Left renal pelvis (tissue), 4 donors: ENCODE data around the gene TBRG1. TPM values are rescaled to one million over a fixed set of nuclear protein-coding genes. Genes with fewer than 3 reads are reported as not detected.
"Not testable (repeated sequence)": the region's sequence is repeated elsewhere in the genome, so short reads cannot be mapped to it uniquely, and the experiment has no call there.

Experiments used
- DNase-seq, 4 donors: peaks; one replicate each; pipeline ENCODE4 v3.0.0-alpha.2; 2013; ENCODE audit warnings: low read depth in 4 of 4, low spot score in 3 of 4
- polyA plus RNA-seq, 4 donors: library from polyadenylated mRNA; unstranded; fragments of 120-200 nt; gene quantifications; one replicate each; pipeline ENCODE4 v1.2.1, GENCODE V29; 2013; ENCODE audit not compliant: insufficient read length in 4 of 4

The TBRG1 gene
- polyA plus RNA-seq: 10 to 100 TPM; 24.9 to 41.4 (median 28.7) TPM

GRCh38 chr11:124622531-124623451 lies at the start of gene TBRG1:
TBRG1 (plus strand) TSS chr11:124622864; CDS start chr11:124623084, 220 bp downstream.
- DNase-seq: peak; percentile 87 to 93 (median 89)

GRCh38 chr11:124577716-124578427 lies 44.8 kb upstream of the TBRG1 start:
- no peak for DNase-seq

GRCh38 chr11:124578761-124579160 lies 43.9 kb upstream of the TBRG1 start:
- DNase-seq: no peak

GRCh38 chr11:124581817-124582216 lies 40.8 kb upstream of the TBRG1 start:
- no peak for DNase-seq

- no peak for DNase-seq
Observed at GRCh38 chr11:124582565-124582964, 40.1 kb upstream of the TBRG1 start.

GRCh38 chr11:124583781-124584180 lies 38.9 kb upstream of the TBRG1 start:
- no peak for DNase-seq

GRCh38 chr11:124584681-124585372 lies 37.8 kb upstream of the TBRG1 start:
- no peak for DNase-seq

GRCh38 chr11:124586238-124586860 lies 36.3 kb upstream of the TBRG1 start:
- peak; percentile 18 to 33 (median 25) for DNase-seq

GRCh38 chr11:124591430-124591829 lies 31.2 kb upstream of the TBRG1 start:
- DNase-seq: no peak

GRCh38 chr11:124592627-124593026 lies 30.0 kb upstream of the TBRG1 start:
- no peak for DNase-seq

- no peak for DNase-seq
Observed at GRCh38 chr11:124595302-124595701, 27.4 kb upstream of the TBRG1 start.

GRCh38 chr11:124597626-124598025 lies 25.0 kb upstream of the TBRG1 start:
- no peak for DNase-seq

GRCh38 chr11:124600621-124601320 lies 21.9 kb upstream of the TBRG1 start:
- no peak for DNase-seq

GRCh38 chr11:124602193-124602592 lies 20.5 kb upstream of the TBRG1 start:
- no peak for DNase-seq

- not testable (repeated sequence) for DNase-seq
Observed at GRCh38 chr11:124602723-124603122, 19.9 kb upstream of the TBRG1 start.

GRCh38 chr11:124605719-124606118 lies 16.9 kb upstream of the TBRG1 start:
- DNase-seq: no peak

GRCh38 chr11:124608147-124608546 lies 14.5 kb upstream of the TBRG1 start:
- DNase-seq: no peak

GRCh38 chr11:124610295-124610694 lies 12.4 kb upstream of the TBRG1 start:
- no peak for DNase-seq

GRCh38 chr11:124611064-124611463 lies 11.6 kb upstream of the TBRG1 start, which contains the start of gene PANX3:
PANX3 (plus strand) TSS chr11:124611428; CDS start chr11:124611557, 129 bp downstream.
- DNase-seq: no peak

- DNase-seq: no peak
Observed at GRCh38 chr11:124612045-124612444, 10.6 kb upstream of the TBRG1 start.
